ENCODE results near the gene VIL1. TPM values are rescaled to one million over a fixed set of nuclear protein-coding genes. Genes with fewer than 3 reads are reported as not detected.
A peak's percentile ranks its signal among the peaks of the same experiment; 100 is the strongest.

Gene VIL1
- total RNA-seq, 1 experiment from 2014 or later, result 0.49 TPM

GRCh38 chr2:218501665-218502064 is 82.7 kb downstream of the VIL1 start (continued):
- TF ChIP-seq CTCF (IDR thresholded peaks at IDR 0.05 in 2 of 3, conservative IDR thresholded peaks at IDR 0.05 in 1 of 3; ENCODE audit: borderline replicate concordance in 1 of 3, insufficient read depth in 1 of 3, low read depth in 2 of 3, low read length in 2 of 3) (no peak), POLR2AphosphoS5 (IDR thresholded peaks at IDR 0.05; ENCODE audit: low read depth, low read length) (no peak), POLR2A (IDR thresholded peaks at IDR 0.05; ENCODE audit: borderline replicate concordance, extremely low read depth, insufficient read depth, insufficient read length) (no peak), SRF (IDR thresholded peaks at IDR 0.05; ENCODE audit: low read depth) (no peak), YY1 (IDR thresholded peaks at IDR 0.05; ENCODE audit: extremely low read depth, insufficient replicate concordance, low read depth, low read length) (no peak), JUND (IDR thresholded peaks at IDR 0.05) (no peak)

MicroRNAs within 50 kb of the gene (microRNA counts, 767-probe panel; counts per million panel counts)
- microRNA hsa-miR-26b-5p, result not detected

Small RNA genes lying within 50 kb of the gene (microRNA-seq; reads per million reads assigned to microRNA genes)
- 17,880 reads per million, percentile 96 among the genes with 10 or more reads in this experiment for gene MIR26B (ENCODE audit: borderline number of aligned reads)

Other genes with a start within 250 kb of the VIL1 start
- 187 TPM for gene ARPC2, start 201.9 kb upstream of the VIL1 start, total RNA-seq (2021; ENCODE audit: unreplicated experiment)
- gene GPBAR1, start 158.1 kb upstream of the VIL1 start, total RNA-seq (2021; ENCODE audit: unreplicated experiment), result 0.27 TPM
- gene AAMP, start 149.0 kb upstream of the VIL1 start, total RNA-seq (2021; ENCODE audit: unreplicated experiment), result 111 TPM
- 58.1 TPM for gene PNKD, start 148.6 kb upstream of the VIL1 start, total RNA-seq (2021; ENCODE audit: unreplicated experiment)
- 91.0 TPM for gene TMBIM1, start 126.6 kb upstream of the VIL1 start, total RNA-seq (2021; ENCODE audit: unreplicated experiment)
- 0.57 TPM for gene CATIP, start 62.3 kb upstream of the VIL1 start, total RNA-seq (2021; ENCODE audit: unreplicated experiment)
- 0.42 TPM for gene SLC11A1, start 36.9 kb upstream of the VIL1 start, total RNA-seq (2021; ENCODE audit: unreplicated experiment)
- 90.7 TPM for gene CTDSP1, start 19.3 kb upstream of the VIL1 start, total RNA-seq (2021; ENCODE audit: unreplicated experiment)
- 23.5 TPM for gene USP37, start 149.2 kb downstream of the VIL1 start, total RNA-seq (2021; ENCODE audit: unreplicated experiment)
- gene CNOT9, start 149.7 kb downstream of the VIL1 start, total RNA-seq (2021; ENCODE audit: unreplicated experiment), result 65.7 TPM
- 0.64 TPM for gene PLCD4, start 188.8 kb downstream of the VIL1 start, total RNA-seq (2021; ENCODE audit: unreplicated experiment)
- 29.2 TPM for gene ZNF142, start 240.5 kb downstream of the VIL1 start, total RNA-seq (2021; ENCODE audit: unreplicated experiment)
- gene BCS1L, start 240.6 kb downstream of the VIL1 start, total RNA-seq (2021; ENCODE audit: unreplicated experiment), result 57.4 TPM